K562 (cell line): ENCODE measurements around the gene CCDC137. TPM values are rescaled to one million over a fixed set of nuclear protein-coding genes. Genes with fewer than 3 reads are reported as not detected.

Experiments
- ARID3B ChIP-seq: fragments of 250-450 bp; sonication (Bioruptor Pico); IDR thresholded peaks from 2 replicates; pipeline ENCODE4 v1.4.0; 2020; ENCODE audit warnings: borderline replicate concordance
- CHD1 ChIP-seq: fragments of 200-600 bp; sonication (generic); IDR thresholded peaks from one replicate; pipeline ENCODE4 v1.6.1; 2012; ENCODE audit warnings: mild to moderate bottlenecking, moderate library complexity, low read length, inconsistent platforms
- CREM ChIP-seq: IDR thresholded peaks from 2 replicates; pipeline ENCODE4 v1.6.1; 2014; ENCODE audit warnings: antibody characterized with exemption, low read depth
- FOXA1 ChIP-seq: fragments of 450-650 bp; IDR thresholded peaks from 2 replicates; pipeline ENCODE4 v1.6.1; 2016; ENCODE audit warnings: mild to moderate bottlenecking, borderline replicate concordance
- KLF1 ChIP-seq: fragments of 450-650 bp; IDR thresholded peaks from 2 replicates; pipeline ENCODE4 v1.6.1; 2016; ENCODE audit warnings: missing genetic modification characterization, missing compliant biosample characterization
- MYC ChIP-seq, 2 experiments: fragments of 250-450 bp in 1 of 2; sonication (Bioruptor Pico) in 1 of 2; IDR thresholded peaks; 2 replicates each; pipeline versions ENCODE4 v1.5.1 to v1.6.1; 2012 to 2021; ENCODE audit warnings: low read depth in 2 of 2, borderline replicate concordance in 1 of 2, improper control_type of control experiment in 1 of 2, low read length in 1 of 2, mild to moderate bottlenecking in 1 of 2, moderate library complexity in 1 of 2
- SMARCC2 ChIP-seq: fragments of 450-650 bp; IDR thresholded peaks from 2 replicates; pipeline ENCODE4 v1.6.1; 2017; ENCODE audit warnings: antibody characterized with exemption, moderate library complexity, mild to moderate bottlenecking, low read depth
- SNAPC5 ChIP-seq: fragments of 250-450 bp; sonication (Bioruptor Pico); IDR thresholded peaks from 2 replicates; pipeline ENCODE4 v1.8.0; 2021; ENCODE audit warnings: moderate library complexity, mild to moderate bottlenecking, inconsistent platforms
- ZBTB43 ChIP-seq: sonication (generic); formaldehyde crosslinking; IDR thresholded peaks from 2 replicates; pipeline ENCODE4 v1.8.0; 2023; ENCODE audit warnings: mild to moderate bottlenecking, missing genetic modification reagents
- ZFP36 ChIP-seq: fragments of 150-350 bp; IDR thresholded peaks from 2 replicates; pipeline ENCODE4 v1.6.1; 2018; ENCODE audit warnings: low read length, low read depth; ENCODE audit not compliant: partially characterized antibody
- ZMIZ1 ChIP-seq, 2 experiments: fragments of 150-350 bp in 1 of 2; IDR thresholded peaks; 2 replicates each; pipeline ENCODE4 v1.6.1; 2012 to 2016; ENCODE audit warnings: low read depth in 2 of 2, low read length in 2 of 2, mild to moderate bottlenecking in 1 of 2, moderate library complexity in 1 of 2
- ZNF121 ChIP-seq: sonication (generic); formaldehyde crosslinking; conservative IDR thresholded peaks from 2 replicates; pipeline ENCODE4 v1.8.0; 2022; ENCODE audit warnings: missing genetic modification reagents
- ZNF175 ChIP-seq: fragments of 200-800 bp; sonication (Bioruptor generic); IDR thresholded peaks from 2 replicates; pipeline ENCODE4 v1.6.1; 2016; ENCODE audit warnings: low read depth, mild to moderate bottlenecking, missing genetic modification characterization, missing compliant biosample characterization
- ZNF184 ChIP-seq: sonication (generic); formaldehyde crosslinking; IDR thresholded peaks from 2 replicates; pipeline ENCODE4 v1.5.0; 2020; ENCODE audit warnings: missing genetic modification reagents
- polyA plus RNA-seq, 8 experiments: library from polyadenylated mRNA; depleted of rRNA in 4 of 8; stranded (reverse) in 5 of 8; unstranded in 3 of 8; fragments of >200 nt; fragmentation: Nextera tagmentation in 2 of 8; fragmentation: Illumina TruSeq in 1 of 8; extraction: Ambion mirVana in 2 of 8; extraction: Trizol in 1 of 8; gene quantifications; 2 replicates each; pipeline versions ENCODE4 v1.2.1 to v1.2.3, GENCODE V29; 2011 to 2014; ENCODE audit warnings: inconsistent platforms in 1 of 8, missing spikeins in 1 of 8
- total RNA-seq, 7 experiments: library from RNA; depleted of rRNA in 6 of 7; stranded (reverse); fragments of >200 nt in 6 of 7; fragmentation: Illumina TruSeq in 2 of 7; extraction: Trizol in 2 of 7; gene quantifications; 2 replicates each; pipeline versions ENCODE4 v1.2.1 to v1.2.3, GENCODE V29; 2011 to 2021; ENCODE audit warnings: low replicate concordance in 1 of 7
- TF ChIP-seq, protein P1 (sequence below), 2 experiments: fragments of 450-650 bp in 1 of 2; sonication (generic) in 1 of 2; formaldehyde crosslinking in 1 of 2; IDR thresholded peaks in 1 of 2; conservative IDR thresholded peaks in 1 of 2; 2 replicates each; pipeline versions ENCODE4 v1.6.1 to v1.8.1; 2016 to 2023; ENCODE audit warnings: mild to moderate bottlenecking in 2 of 2, moderate library complexity in 2 of 2, inconsistent platforms in 1 of 2, missing genetic modification reagents in 1 of 2
- TF ChIP-seq, protein P2 (sequence below), 2 experiments: fragments of 450-650 bp in 1 of 2; sonication (generic) in 1 of 2; formaldehyde crosslinking; conservative IDR thresholded peaks; 2 replicates each; pipeline versions ENCODE4 v1.4.0 to v1.8.1; 2020 to 2022; ENCODE audit warnings: mild to moderate bottlenecking in 1 of 2, missing genetic modification reagents in 1 of 2

Gene CCDC137
- total and polyA plus RNA-seq, 9 of the 15 experiments (the other 6 are each of a cell fraction or from before 2014, with no cell fraction given): 2.3 to 68.1 (median 38.3) TPM

- TF ChIP-seq ZFP36 (peak; percentile 83), ZNF121 (CRISPR knock-in tag) (no peak), FOXA1 (no peak), KLF1 (tag) (no peak), SMARCC2 (no peak), CREM (no peak), ARID3B (CRISPR knock-in tag) (no peak), CHD1 (no peak), MYC (IDR thresholded peaks at IDR 0.05; ENCODE audit: low read depth, low read length) (no peak), MYC (CRISPR knock-in tag; IDR thresholded peaks at IDR 0.05; ENCODE audit: borderline replicate concordance, low read depth) (no peak), ZNF175 (CRISPR knock-in tag) (no peak), ZMIZ1 (IDR thresholded peaks at IDR 0.05; ENCODE audit: low read depth in 2 of 2, low read length in 2 of 2) (no peak), SNAPC5 (CRISPR knock-in tag) (no peak), ZNF184 (CRISPR knock-in tag) (no peak), ZBTB43 (CRISPR knock-in tag) (no peak)
- TF ChIP-seq, protein P1, sequence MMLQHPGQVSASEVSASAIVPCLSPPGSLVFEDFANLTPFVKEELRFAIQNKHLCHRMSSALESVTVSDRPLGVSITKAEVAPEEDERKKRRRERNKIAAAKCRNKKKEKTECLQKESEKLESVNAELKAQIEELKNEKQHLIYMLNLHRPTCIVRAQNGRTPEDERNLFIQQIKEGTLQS (IDR thresholded peaks at IDR 0.05): no peak
- TF ChIP-seq, protein P1 (CRISPR knock-in tag; conservative IDR thresholded peaks at IDR 0.05): peak; percentile 52; the same call in 1 of the 2 replicates
- TF ChIP-seq, protein P2, sequence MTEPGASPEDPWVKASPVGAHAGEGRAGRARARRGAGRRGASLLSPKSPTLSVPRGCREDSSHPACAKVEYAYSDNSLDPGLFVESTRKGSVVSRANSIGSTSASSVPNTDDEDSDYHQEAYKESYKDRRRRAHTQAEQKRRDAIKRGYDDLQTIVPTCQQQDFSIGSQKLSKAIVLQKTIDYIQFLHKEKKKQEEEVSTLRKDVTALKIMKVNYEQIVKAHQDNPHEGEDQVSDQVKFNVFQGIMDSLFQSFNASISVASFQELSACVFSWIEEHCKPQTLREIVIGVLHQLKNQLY (CRISPR knock-in tag; conservative IDR thresholded peaks at IDR 0.05): no peak
Observed at GRCh38 chr17:81712468-81713003, 46.0 kb downstream of the CCDC137 start (continued).
